Subcutaneous abdominal adipose tissue (tissue), 5 donors: ENCODE results near the gene ADGRL2.

Experiments
- H3K27ac ChIP-seq: one replicate; pipeline ENCODE4 v1.7.0; 2013; ENCODE audit warnings: low read depth, mild to moderate bottlenecking, inconsistent platforms, low read length, moderate library complexity
- H3K27me3 ChIP-seq, 5 donors: one replicate each; pipeline ENCODE4 v1.7.0; 2013; ENCODE audit warnings: low read length in 5 of 5, inconsistent platforms in 1 of 5; ENCODE audit not compliant: control insufficient read depth in 5 of 5, insufficient read depth in 4 of 5
- H3K36me3 ChIP-seq, 5 donors: one replicate each; pipeline ENCODE4 v1.7.0; 2013; ENCODE audit warnings: low read length in 5 of 5; ENCODE audit not compliant: control insufficient read depth in 5 of 5, insufficient read depth in 5 of 5
- H3K4me1 ChIP-seq, 5 donors: one replicate each; pipeline ENCODE4 v1.7.0; 2013; ENCODE audit warnings: low read length in 5 of 5, mild to moderate bottlenecking in 3 of 5, moderate library complexity in 1 of 5; ENCODE audit not compliant: control insufficient read depth in 5 of 5, insufficient read depth in 5 of 5
- H3K4me3 ChIP-seq, 5 donors: one replicate each; pipeline ENCODE4 v1.7.0; 2013; ENCODE audit warnings: low read length in 5 of 5, low read depth in 1 of 5
- H3K9ac ChIP-seq, 5 donors: one replicate each; pipeline ENCODE4 v1.7.0; 2013; ENCODE audit warnings: low read length in 5 of 5, mild to moderate bottlenecking in 4 of 5, moderate library complexity in 3 of 5
- H3K9me3 ChIP-seq, 5 donors: one replicate each; pipeline ENCODE4 v1.7.0; 2013; ENCODE audit warnings: low read length in 5 of 5; ENCODE audit not compliant: control insufficient read depth in 5 of 5
- donor health status: healthy.
- donor health status: healthy.
- donor health status: healthy.
- donor health status: healthy.
- donor health status: healthy.

ADGRL2 gene

DNA sequence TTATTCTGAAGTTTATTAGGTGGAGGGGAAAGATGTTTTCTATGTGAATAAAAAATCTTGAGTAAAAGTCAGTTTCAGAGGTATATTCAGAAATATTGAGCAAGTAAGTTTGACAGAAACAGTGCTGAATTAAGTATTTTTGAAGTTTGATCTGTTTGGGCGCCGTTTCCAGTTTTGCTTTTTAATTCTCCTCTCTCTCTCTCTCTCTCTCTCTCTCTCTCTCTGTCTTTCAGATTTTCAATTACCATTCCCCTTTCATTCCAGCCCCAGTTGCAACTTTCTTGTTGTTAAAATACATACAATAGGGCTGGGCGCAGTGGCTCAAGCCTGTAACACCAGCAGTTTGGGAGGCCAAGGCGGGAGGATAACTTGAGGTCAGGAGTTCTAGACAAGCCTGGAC lies 24.0 kb downstream of the ADGRL2 start:
- no peaks in the 10 kb centered on the region for H3K36me3 ChIP-seq
- no peaks in the 10 kb centered on the region for H3K27me3 ChIP-seq
- no peaks in the 10 kb centered on the region for H3K4me1 ChIP-seq
- H3K27ac ChIP-seq: no peak overlapping the region
- H3K9me3 ChIP-seq: no peaks in the 10 kb centered on the region
- H3K9ac ChIP-seq: no peak overlapping the region
- H3K4me3 ChIP-seq: no peak overlapping the region

DNA sequence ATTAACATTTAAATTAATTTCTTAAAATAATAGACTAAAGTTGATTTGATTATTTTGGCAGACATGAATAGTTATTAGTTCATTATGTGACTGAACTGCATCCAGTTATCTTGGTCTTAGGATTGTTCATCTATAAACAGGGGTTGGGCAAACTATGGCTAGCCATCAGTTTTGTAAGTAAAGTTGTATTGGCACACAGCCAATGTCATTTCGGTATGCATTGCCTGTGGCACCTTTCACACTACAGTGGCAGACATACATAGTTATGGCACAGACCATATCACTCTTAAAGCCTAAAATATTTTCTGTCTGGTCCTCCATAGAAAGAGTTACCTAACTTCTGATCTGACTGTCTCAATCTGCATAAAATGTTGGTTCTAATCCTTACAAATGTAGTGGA lies 27.2 kb downstream of the ADGRL2 start:
- H3K9me3 ChIP-seq: no peaks in the 10 kb centered on the region

DNA sequence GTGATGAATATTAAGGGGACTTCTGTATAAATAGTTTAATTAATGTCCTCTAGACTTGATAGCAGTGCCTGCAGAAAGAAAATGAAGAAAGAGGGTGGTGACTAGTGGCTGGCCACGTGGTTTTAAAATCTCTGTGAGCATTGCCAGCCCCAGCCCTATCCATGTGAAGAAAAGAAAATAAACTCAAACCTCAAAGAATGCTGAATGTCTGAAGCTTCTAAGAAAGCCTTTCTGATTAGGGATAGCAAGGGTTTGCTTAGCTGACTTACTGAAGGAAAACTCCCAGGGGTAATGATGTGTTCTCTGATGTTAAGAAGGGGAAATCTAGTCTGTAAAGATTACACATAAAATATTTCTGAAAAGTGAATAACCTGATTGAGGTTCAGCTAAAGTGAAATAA lies 31.8 kb downstream of the ADGRL2 start:
- H3K27me3 ChIP-seq: no peaks in the 10 kb centered on the region
- peaks cover 0 to 25% (median 17%) of the 10 kb centered on the region in 5 donors for H3K4me1 ChIP-seq
- H3K9ac ChIP-seq: no peak overlapping the region
- no peaks in the 10 kb centered on the region for H3K9me3 ChIP-seq
- no peak overlapping the region for H3K4me3 ChIP-seq
- no peak overlapping the region for H3K27ac ChIP-seq
- no peaks in the 10 kb centered on the region for H3K36me3 ChIP-seq

More for the DNA sequence above, 27.2 kb downstream of the ADGRL2 start:
- Histone ChIP-seq H3K4me1 (no peaks in the 10 kb centered on the region), H3K4me3 (no peak overlapping the region), H3K9ac (no peak overlapping the region), H3K27me3 (no peaks in the 10 kb centered on the region), H3K36me3 (no peaks in the 10 kb centered on the region), H3K27ac (no peak overlapping the region)

DNA sequence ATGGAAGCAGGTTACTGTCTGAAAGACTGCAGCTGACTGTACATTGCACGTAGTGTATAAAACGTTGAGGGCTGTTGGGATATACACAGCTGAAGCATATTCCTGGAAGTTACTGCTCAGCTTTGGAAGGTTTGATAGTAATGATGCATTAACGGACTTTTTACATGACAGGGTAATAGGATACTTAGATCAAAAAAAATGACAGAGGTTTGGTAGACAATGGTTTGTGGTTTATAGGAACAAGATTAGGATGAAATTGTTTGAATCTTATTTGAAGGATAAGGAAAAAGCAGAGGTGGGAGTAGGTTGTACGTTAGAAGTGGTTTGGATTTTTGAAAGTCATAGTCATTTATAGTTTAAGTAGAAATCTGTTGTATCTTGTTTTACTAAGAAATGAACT lies 33.0 kb downstream of the ADGRL2 start:
- H3K4me1 ChIP-seq: peaks cover 0 to 25% (median 17%) of the 10 kb centered on the region in 5 donors
- H3K4me3 ChIP-seq: no peak overlapping the region
- no peaks in the 10 kb centered on the region for H3K36me3 ChIP-seq
- no peak overlapping the region for H3K27ac ChIP-seq
- H3K27me3 ChIP-seq: no peaks in the 10 kb centered on the region
- H3K9me3 ChIP-seq: no peaks in the 10 kb centered on the region
- H3K9ac ChIP-seq: no peak overlapping the region

DNA sequence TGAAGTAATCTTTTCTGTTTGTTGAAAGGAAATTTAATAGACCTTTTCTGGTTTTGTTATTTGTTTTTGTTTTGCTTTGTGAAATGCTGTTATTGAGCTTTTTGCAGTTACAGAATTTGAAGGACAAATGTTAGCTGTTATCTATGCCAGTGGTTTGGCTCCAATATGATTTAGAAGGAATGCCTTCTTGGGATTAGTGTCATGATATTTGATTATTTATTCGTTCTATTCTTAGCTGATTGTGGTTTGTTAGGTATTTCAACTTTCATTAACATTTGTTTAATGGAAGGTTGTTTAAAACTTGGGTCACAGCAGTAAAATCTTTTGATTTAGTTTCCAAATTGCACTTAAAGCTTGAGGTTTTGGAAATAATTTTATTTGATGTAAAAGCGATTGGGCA lies 33.5 kb downstream of the ADGRL2 start:
- no peak overlapping the region for H3K9ac ChIP-seq
- H3K4me1 ChIP-seq: peaks cover 0 to 25% (median 17%) of the 10 kb centered on the region in 5 donors
- no peak overlapping the region for H3K27ac ChIP-seq
- H3K27me3 ChIP-seq: no peaks in the 10 kb centered on the region
- H3K36me3 ChIP-seq: no peaks in the 10 kb centered on the region
- H3K4me3 ChIP-seq: no peak overlapping the region
- no peaks in the 10 kb centered on the region for H3K9me3 ChIP-seq

DNA sequence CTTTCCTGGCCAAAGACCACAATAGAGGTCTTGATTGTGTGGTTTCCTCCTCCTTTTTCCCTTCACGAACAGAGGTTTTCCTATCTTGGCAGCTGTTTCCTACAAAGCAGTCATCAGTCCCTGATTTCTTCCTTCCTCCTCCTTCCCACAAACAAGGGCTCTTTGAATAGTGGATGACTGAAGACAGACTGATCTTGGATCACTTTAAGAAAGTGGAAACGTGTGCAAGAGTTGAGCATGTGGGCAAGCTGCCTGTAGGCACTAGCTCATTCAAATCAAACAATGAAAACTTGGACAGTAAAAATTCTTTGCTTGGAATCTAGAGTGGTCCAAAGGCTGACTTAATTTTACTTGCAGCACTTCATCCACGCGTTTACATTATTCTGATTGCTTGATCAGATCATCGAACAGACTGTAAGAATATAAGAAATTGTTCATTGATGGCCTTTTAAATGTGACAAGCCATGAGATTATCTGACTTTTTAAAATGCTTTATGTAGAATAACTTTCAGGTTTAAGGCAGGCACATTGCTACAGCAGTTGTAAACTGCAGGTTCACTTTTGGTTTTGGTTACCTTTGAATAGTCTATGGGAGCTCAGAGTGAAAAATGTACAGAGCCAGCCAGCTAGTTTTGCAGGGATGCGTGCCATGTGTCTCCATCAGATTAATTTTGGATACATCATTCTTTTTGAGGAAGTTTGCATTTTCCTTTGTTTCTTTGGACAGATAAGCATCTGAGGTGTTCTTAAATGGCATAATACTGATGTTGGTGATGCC lies 34.4 kb downstream of the ADGRL2 start:
- Histone ChIP-seq H3K36me3 (no peaks in the 10 kb centered on the region), H3K4me3 (no peak overlapping the region), H3K9ac (no peak overlapping the region), H3K27ac (no peak overlapping the region), H3K27me3 (no peaks in the 10 kb centered on the region), H3K9me3 (no peaks in the 10 kb centered on the region), H3K4me1 (peaks cover 0 to 25% (median 17%) of the 10 kb centered on the region in 5 donors)

DNA sequence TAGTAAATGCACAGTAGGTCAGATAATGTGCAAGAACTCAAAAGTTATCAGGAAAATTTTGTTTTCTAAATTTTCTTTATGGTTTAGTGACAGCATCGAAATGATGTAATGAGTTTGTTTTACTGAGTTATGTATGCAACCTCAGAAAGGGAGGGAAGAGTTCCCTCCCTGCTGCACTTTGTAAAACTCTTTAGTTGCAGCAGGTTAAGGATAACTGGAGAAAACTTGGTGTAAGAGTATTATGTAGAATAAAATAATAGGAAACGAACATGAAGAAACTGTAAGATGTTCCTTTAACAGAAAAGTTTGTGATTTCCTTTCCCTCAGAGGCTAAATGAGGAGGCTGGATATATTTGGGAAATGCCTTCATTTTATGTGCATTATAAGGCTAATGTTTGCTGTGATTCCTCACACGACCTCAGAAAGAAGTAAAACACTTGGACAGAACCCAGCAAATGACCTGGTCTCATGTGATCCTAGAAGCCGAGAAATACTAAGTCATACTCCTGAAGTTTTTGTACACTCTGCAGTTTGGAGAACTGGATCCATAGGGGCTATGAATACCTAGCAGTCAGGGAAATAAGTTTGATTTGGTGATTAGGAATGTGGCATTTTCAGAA lies 35.4 kb downstream of the ADGRL2 start:
- H3K4me1 ChIP-seq: peaks cover 0 to 25% (median 17%) of the 10 kb centered on the region in 5 donors
- H3K27ac ChIP-seq: no peak overlapping the region
- no peaks in the 10 kb centered on the region for H3K9me3 ChIP-seq
- H3K27me3 ChIP-seq: no peaks in the 10 kb centered on the region
- no peak overlapping the region for H3K9ac ChIP-seq
- no peaks in the 10 kb centered on the region for H3K36me3 ChIP-seq
- H3K4me3 ChIP-seq: no peak overlapping the region

DNA sequence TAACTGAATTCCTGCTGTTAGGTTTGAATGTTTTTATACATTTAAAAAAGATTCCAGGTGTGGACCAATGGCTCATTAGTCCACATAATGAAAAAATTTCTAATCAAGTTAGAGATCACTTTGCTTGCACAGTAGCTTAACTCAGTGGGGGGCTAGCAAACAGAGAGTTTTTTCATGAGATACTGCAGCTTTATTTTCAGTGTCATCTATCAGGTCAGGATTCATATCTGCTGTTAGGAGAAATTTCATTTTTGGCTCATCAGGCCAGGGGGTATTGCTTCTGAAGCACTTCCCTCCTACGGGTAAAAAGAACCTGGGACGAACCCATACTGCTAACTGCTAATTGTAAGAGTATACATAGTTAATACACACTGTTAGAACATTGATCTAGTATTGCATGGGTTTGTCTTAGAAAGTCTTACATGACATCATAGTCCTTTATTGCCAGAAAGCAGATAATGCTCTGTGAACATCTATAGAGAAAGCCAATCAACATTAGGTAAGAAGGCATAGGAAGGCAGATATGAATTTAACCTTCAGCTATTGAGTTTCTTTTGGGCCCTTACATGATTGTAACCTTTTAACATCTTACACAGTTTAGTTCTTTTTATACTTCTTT lies 38.0 kb downstream of the ADGRL2 start:
- Histone ChIP-seq H3K27me3 (no peaks in the 10 kb centered on the region), H3K36me3 (no peaks in the 10 kb centered on the region), H3K4me3 (no peak overlapping the region), H3K9ac (no peak overlapping the region), H3K27ac (no peak overlapping the region), H3K4me1 (peaks cover 0 to 25% (median 17%) of the 10 kb centered on the region in 5 donors), H3K9me3 (no peaks in the 10 kb centered on the region)

DNA sequence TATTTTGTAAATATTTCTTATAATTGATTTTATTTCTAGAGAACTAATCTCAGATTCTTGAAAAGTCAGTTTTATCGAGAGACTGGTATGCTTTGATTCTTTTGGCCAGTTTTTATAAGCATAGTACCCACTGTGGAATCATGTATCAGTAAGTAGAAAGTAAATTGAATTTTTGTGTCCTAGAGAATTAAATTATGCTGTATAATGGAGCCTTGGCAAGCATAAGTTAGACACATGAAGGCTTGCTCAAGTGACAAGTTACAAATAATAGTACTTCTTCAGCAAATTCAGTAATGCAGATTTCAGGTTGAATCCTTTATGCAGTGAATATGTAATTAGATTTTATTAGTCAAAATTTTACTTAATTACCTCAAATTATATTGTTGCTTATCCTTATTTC lies 40.1 kb downstream of the ADGRL2 start:
- peaks cover 0 to 4% (median 0%) of the 10 kb centered on the region in 5 donors for H3K36me3 ChIP-seq
- H3K27me3 ChIP-seq: no peaks in the 10 kb centered on the region
- H3K4me3 ChIP-seq: no peak overlapping the region
- no peak overlapping the region for H3K27ac ChIP-seq
- peaks cover 0 to 9% (median 7%) of the 10 kb centered on the region in 5 donors for H3K4me1 ChIP-seq
- no peak overlapping the region for H3K9ac ChIP-seq
- no peaks in the 10 kb centered on the region for H3K9me3 ChIP-seq

DNA sequence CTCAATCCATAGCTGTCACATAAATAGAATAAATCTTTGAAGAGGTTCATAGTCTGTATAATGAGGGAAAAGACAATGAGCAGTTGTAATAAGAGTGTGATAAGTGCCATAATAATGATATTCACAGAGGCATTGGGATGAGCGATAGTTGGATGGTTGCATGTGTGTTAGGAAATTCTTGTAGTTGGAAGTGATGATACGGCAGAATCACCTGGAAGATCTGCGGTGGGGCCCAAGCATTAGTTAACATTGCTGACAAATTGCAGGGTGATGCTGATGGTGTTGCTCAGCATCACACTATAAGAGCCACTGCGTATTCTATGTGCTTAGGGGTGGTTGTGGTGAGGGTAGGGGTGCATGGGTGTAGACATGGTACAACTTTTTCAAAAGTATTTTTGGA lies 41.1 kb downstream of the ADGRL2 start:
- Histone ChIP-seq H3K27me3 (no peaks in the 10 kb centered on the region), H3K36me3 (peaks cover 0 to 4% (median 0%) of the 10 kb centered on the region in 5 donors), H3K9ac (no peak overlapping the region), H3K4me1 (no peaks in the 10 kb centered on the region), H3K9me3 (no peaks in the 10 kb centered on the region), H3K4me3 (no peak overlapping the region), H3K27ac (no peak overlapping the region)
